Neural progenitor cell (in vitro differentiated cells): ENCODE results near the gene IFT20. TPM values are rescaled to one million over a fixed set of nuclear protein-coding genes. Genes with fewer than 3 reads are reported as not detected.

Source experiments
- microRNA-seq: library from miRNA; unstranded; fragments of <30 nt; microRNA quantifications from one replicate; pipeline ENCODE4, GENCODE V29; 2016
- total RNA-seq: library from RNA; depleted of rRNA; stranded (reverse); fragments of >200 nt; gene quantifications from 2 replicates; pipeline ENCODE4 v1.2.3, GENCODE V29; 2015; ENCODE audit warnings: low replicate concordance

Gene IFT20
- total RNA-seq, 1 donor from 2014 or later, result 68.2 TPM

Small RNA genes lying within 50 kb of the gene (microRNA-seq; reads per million reads assigned to microRNA genes)
- not detected for gene MIR4723

Other genes with a start within 250 kb of the IFT20 start
- gene TMEM97, start 16.3 kb downstream of the IFT20 start, total RNA-seq, result 126 and 136 TPM in 2 replicates
- gene TNFAIP1, start 289 bp upstream of the IFT20 start, total RNA-seq, result 13.7 and 18.6 TPM in 2 replicates
- gene POLDIP2, start 22.1 kb upstream of the IFT20 start, total RNA-seq, result 44.6 and 65.0 TPM in 2 replicates
- not detected in 2 replicates for gene SEBOX, start 29.7 kb upstream of the IFT20 start, total RNA-seq
- gene VTN, start 34.8 kb upstream of the IFT20 start, total RNA-seq, result 0.25 and 1.2 TPM in 2 replicates
- gene SARM1, start 36.2 kb upstream of the IFT20 start, total RNA-seq, result 3.1 and 5.5 TPM in 2 replicates
- 2.4 TPM in 2 replicates for gene SLC46A1, start 70.7 kb upstream of the IFT20 start, total RNA-seq
- not detected in 2 replicates for gene SLC13A2, start 138.2 kb upstream of the IFT20 start, total RNA-seq
- not detected in 2 replicates for gene FOXN1, start 170.9 kb upstream of the IFT20 start, total RNA-seq
- 61.4 and 103 TPM in 2 replicates for gene UNC119, start 217.2 kb upstream of the IFT20 start, total RNA-seq
- gene PIGS, start 236.1 kb upstream of the IFT20 start, total RNA-seq, result 15.2 and 39.5 TPM in 2 replicates
- gene ALDOC, start 241.4 kb upstream of the IFT20 start, total RNA-seq, result 38.6 and 66.6 TPM in 2 replicates